GM19035 (cell line): ENCODE results near the gene NRG3.
"Not testable (repeated sequence)": the region's sequence is repeated elsewhere in the genome, so short reads cannot be mapped to it uniquely, and the experiment has no call there.

Experiments
- ATAC-seq: cut with Tn5 transposase; IDR thresholded peaks from one replicate; pipeline ENCODE4 v1.9.1; 2021; ENCODE audit not compliant: unreplicated experiment

The NRG3 gene

DNA sequence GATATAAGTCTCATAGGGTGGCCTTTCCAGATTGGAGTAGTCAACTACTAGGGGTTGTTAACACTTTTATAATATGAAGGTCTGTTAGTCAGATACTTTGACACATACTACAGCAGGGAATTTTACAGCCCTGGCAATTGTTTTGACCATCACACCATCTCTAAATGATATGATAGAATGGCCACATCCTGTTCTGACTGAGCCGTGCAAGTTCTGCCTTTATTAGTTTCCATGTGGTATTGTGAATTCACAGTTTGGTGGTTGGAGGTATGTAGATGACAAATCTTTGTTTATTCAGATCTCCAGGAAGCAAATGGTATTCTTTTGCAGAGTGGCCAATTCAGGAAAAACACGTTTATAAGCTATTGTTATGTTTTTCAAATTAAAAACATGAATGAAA lies 83.0 kb downstream of the NRG3 start:
- ATAC-seq: no peak

DNA sequence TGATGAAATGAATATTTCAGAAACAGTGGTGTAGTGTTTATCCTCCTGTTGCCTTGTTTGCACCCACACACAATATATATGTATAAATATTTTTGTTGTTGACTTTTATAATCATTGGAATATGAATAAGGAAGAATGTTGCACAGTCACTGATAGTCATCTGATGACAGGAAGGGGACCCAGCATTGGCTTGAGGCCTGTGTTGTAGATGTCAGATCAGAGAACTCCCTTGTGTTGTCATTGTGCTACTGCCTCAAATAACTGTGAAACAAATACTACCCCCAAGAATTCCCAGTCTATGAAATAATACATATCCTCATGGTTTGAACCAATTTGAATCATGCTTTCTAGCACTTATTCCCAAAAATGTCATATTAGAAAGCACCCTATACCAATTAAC lies 84.0 kb downstream of the NRG3 start:
- no peak for ATAC-seq

DNA sequence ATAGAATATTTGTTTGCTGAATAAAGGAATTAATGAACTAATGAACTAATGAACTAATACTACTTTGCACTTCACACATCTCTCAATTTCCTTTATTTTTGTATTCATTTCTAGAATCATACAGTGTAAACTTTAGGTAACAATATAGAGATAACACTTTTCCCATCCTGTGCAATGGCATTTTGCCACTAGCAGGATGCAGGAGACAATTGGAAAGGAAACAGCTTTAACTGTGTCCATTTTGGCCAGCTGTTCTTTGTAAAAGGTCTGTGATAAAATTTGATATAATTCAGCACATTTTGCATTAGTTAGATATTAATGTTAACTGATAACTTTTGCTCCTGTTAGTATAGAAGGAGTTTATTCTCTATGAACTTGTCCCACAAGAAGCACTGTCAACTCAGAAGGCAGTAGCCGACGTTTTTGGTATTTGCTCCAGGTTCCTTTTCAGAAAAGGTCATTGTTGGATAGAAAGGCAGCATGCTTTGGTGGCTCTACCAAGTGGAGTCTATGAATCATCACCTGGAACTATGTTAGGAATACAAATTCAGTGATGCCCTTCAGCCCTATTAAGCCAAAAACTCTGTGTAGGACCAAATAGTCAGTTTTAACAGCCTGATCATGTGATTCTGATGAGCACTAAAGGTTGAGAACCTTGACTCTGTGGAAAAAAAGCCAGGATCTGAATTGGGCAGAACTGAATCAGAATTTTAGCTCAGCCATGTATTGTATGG lies 86.6 kb downstream of the NRG3 start:
- ATAC-seq: no peak

DNA sequence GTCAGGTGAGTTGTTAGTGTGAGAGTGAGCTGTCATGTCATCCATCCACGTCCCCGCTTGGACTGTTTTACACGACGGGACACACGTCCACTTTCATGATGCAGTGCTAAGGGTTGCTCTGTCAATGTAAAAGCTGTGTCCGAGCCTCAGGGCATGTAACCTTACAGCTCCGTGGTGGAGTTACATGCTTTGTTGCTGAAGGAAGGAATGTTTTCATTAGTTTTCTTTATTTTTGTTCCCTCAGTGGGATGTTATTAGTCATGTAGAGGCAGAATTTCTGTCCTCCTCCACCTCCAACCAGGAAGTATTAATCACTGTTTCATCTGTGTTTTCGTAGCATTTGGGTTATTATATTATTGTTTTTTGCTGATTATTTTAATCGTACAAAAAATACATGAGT lies 88.6 kb downstream of the NRG3 start:
- ATAC-seq: no peak

DNA sequence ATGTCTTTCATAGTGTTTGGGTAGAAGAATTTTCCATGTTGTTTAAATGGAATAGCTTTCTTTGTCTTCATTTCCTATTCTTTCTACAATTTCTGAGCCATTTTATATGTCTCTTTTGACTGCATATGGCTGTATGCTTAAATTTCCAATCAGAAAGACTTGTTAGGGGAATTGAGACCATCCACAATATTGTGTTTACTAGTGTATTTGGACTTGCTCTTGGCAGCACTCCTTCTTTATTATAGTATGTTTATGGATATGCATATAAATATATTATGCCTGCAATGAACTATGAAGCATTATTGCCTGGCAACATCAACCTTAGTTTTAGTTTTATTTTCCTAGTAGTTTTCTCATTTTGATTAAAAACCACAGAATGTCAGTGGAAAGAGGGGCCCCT lies 92.7 kb downstream of the NRG3 start:
- no peak for ATAC-seq

DNA sequence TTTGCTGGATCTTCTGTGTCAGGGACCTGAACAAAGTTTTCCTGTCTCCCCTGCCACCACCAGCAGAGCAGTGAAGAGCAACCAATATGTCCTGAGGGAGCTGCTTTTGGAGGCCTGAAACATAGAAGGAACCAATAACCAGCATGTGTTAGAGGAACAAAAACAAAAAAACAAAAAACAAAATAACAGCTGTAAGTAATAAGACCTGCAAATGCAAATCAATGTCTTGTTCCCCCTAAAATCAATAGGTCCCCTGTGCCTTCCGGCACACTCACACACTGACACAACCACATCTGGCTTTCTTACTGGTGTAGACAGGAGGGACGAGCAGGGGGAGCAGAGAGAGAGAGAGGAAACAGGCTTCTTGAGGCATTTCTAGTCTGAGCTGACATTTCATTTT lies 94.1 kb downstream of the NRG3 start:
- ATAC-seq: no peak

DNA sequence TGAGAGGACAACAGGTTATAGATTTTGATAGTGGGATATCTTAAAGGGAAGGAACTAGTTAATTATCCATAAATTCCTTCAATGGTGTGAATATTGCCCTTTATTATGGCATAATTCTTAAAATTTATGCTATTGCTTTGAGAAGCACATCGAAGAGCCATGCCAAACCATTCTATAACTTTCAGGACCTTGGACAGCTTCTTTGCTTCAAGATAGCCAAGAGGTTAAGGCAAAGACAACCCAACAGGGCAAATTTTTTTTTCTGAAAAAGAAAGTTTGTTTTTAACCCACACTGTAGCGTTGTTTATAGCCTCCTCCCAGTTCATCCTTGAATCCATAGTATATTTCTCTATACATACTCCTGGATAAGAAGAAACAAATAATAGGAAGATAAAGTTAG lies 103.2 kb downstream of the NRG3 start:
- no peak for ATAC-seq

DNA sequence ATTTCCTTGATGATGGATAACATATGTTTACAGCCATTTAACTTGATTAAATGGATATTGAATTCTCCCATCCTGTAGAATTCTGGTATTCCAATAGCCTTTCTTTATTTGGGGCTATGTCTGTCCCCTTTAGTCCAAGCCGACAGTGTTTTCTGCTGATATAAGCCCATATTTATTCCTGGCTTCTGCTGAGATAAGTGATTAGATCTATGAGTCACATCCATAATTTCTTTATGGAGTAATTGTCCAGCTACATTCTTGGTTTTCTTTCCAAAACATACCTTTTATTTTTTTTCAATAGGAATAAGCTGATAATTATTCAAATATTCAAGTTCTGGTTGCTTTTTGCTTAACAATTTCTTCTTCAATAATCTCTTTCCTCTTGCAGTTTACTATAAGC lies 106.7 kb downstream of the NRG3 start:
- ATAC-seq: no peak

DNA sequence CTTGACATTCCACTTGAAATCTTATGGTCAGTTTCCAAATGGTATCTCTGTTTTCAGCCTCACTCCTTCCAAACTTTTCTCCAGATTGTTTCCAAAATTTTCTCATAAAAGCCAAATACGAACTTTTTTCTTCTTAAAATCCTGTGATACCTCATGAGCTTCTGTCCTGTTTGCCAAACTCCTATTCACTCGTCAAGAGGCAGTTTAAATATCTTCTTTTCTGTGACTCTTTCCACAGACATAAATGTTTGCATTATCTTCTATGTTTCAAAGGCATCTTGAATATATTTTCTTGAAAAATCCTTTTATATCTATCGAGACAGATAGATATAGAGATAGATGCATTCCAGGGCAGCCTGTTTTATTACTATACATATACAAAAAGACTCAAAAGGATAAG lies 109.4 kb downstream of the NRG3 start:
- ATAC-seq: no peak

DNA sequence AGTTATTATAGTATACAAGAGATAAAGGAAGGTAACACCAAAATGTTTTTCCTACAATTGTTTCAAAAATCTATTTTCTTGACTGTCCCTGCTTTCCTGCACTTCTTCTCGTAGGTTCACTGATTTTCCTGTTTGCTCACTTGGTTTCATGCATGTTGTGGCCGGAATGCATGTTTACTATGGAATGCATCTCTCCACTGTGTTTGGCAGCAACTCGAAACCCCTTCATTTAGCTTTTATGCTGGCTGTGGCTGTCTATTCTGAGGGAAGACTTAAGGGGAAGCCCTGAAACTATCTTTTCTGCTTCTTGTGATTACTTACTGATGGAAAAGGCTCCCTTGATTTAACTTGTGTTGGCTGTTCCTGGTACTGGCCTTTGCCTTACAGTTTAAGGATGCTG lies 120.3 kb downstream of the NRG3 start:
- no peak for ATAC-seq

DNA sequence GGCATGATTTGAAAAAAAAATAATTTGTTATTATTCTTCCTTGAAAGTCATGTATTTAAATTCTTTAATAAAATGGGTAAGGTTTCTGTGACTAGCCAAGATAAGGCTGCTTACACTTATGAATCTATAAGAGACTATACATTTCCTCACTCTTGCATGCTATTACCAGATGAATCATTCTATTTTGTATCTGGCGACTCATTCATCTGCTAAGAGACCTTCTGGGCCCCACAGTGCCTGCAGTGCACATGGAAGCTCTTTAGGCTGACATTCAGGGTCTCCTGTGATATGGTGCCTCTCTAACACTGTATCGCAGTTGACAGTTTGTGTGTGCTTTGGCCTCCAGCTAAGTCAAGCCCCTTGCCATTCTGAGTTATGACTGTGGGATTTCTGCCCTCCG lies 121.9 kb downstream of the NRG3 start:
- no peak for ATAC-seq

DNA sequence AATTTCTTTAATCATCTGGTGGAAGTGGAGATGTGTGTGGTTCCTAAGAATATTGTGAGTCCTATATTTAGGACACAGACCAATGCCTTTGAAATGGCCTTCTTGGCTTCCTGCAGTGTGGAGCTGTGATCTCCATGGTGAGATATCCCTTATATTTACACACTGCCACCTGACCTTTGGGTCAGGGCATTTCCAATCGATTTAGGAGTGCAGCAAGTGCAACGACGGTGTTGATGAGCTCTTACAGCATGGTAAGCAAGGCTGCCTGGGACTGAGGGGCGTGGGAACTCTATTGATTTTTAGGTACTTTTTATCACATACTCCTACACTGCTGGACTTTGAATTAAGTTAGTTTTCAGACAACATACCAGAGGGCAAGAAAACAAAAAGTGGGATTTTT lies 146.0 kb downstream of the NRG3 start:
- no peak for ATAC-seq

DNA sequence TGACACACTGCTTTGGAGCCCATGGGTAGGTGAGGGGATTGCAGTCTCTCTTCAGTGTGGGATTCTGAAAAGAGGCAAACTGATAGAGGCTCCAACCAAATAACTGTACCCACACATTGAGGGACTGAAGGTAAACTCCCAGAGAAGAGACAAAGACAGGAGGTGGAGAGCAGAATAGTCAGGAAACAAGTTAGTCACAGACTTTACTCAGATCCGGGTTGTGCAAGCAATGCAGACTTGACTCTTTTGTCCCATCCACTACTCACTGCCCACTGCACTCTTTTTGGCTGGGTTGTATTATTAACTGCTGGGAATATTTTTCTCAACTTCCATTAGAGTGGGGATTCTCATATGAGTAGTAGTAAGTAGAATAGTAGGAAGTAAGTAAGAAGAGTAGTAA lies 152.7 kb downstream of the NRG3 start:
- ATAC-seq: no peak

DNA sequence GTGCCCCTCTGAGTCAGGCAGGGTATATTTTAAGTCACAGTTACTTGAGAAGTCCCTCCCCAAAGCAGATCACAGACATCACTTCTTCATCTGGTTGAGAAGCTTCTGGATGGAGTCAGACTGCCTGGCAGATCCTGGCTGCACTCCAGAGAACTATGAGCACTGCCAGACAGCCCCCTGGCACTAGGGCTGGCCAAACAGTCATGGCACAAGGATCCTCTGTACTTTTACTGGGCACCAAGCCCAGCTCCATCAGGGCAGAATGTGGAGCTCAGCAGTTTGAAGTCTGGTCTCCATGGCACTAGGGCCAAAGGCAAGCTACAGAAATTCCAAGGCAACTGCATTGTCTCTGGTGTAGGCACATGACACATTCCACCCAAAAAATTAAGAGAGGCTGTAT lies 162.1 kb downstream of the NRG3 start:
- ATAC-seq: no peak

DNA sequence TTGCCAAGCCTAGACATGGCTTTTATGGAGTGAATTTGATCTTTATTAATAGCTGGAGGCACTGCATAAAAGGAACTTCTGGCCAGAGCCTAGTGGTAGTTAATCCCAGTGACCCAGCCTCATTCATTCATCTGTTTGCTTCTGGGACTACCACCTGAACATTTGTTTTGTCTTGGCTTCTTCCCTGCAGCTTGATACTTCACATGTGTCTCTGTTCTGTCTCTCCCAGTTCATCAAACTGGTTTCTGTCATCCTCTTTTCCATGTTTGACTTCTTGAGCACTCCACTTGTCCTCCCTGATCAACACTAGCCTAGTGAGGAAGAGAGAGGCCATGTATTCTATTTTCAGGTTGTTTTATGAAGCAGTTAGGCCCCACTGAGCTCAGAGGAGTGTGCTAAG lies 163.6 kb downstream of the NRG3 start:
- no peak for ATAC-seq

DNA sequence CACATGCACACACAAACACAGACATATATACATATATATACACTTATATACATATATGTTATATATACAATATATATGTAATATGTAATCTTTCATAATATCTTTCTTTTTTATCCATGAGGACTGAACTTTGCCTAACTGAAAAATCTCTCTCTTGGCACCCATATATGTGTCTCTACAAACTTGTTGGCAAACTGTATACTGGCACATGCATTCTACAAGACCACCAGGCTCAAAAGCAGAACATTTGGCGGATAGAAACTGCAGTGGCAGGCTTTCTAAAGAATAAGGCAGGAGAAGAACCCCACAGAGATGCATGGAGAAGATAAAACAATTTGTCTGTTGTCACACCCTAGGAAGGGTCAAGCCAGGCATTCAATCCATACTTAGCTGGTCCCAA lies 165.3 kb downstream of the NRG3 start:
- no peak for ATAC-seq

DNA sequence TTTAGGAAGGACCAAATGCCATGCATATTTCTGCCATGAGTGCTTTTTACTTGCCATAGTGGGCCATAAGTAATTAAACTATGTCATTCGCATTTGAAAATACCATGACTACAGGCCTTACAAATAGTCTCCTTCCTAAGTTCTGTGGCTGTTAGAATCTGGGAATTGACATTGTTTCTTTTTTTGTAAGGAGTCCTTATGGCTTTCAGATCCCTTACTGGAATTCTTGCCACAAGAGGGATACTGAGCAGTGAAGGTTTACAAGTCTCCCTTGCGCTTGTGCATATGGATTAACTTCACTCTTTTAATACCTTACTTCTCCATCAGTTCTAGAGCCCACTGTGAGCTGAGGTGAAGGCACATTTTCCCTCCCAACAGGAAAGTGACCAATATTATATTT lies 166.0 kb downstream of the NRG3 start:
- ATAC-seq: no peak

DNA sequence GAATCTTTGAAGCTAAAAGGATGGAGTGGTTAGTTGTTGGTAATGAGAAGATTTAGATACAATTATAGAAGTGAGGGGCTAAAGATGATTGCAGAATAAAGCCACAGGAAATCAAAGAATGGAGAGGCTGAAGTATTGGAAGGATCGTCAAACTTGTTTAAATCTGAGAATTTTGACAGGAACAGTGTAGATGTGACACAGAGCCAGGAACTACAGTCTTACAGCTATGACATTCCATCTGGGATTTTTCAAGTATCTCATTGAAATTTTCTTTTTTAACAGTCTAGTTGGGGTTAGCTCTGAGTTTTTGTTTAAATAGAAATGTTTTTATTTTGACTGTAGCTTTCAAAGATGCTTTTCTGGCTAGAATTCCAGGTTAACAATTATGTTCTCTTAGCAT lies 181.4 kb downstream of the NRG3 start:
- no peak for ATAC-seq

DNA sequence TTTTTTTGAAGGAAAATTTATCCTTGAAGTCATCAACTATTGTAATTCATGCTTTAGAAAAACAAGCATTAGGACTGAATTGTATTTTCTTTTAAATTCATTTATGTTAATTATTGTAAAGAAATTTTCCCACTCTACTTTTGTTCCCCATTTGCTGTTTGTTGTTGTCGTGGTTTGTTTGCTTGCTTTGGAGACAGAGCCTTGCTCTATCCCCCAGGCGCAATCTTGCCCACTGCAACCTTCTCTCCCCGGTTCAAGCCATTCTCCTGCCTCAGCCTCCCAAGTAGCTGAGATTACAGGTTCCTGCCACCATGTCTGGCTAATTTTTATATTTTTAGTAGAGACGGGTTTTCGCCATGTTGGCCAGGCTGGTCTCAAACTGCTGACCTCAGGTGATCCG lies 192.2 kb downstream of the NRG3 start:
- not testable (repeated sequence) for ATAC-seq

DNA sequence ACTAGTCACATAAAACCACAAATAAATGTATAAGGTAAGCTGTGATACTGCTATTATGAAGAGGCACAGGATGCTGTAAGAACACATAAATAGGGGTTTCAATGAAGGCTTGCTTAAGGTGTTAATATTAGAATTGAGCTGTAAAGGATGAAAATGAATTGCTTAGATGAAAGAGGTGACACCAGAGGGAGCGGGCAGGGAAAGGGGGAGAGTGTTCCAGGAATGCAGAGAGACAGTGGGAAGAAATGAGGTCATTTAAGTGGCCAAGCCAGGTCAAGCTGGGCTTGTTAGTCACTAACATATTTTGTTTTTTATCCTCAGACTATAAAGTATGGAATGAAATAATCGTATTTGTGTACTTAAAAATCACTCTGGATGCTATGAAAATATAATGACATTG lies 193.5 kb downstream of the NRG3 start:
- ATAC-seq: no peak

DNA sequence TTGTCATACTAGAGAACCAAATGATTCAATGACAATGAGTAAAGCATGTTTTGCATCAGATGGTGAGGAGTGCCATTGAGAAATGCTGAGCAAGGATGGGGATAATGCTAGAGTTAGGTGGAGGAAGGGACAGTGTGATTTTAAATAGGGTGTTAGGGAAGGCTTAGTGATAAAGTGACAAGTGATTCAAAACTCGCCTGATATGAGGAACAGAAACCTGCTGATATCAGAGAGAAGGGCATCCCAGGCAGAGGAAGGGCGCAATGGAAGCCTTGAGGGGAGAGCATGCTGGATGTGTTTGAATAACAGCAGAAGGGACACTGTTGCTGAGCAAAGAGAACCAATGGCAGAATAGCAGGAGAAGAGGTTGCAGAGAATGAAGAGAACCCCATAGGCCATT lies 196.2 kb downstream of the NRG3 start:
- no peak for ATAC-seq

DNA sequence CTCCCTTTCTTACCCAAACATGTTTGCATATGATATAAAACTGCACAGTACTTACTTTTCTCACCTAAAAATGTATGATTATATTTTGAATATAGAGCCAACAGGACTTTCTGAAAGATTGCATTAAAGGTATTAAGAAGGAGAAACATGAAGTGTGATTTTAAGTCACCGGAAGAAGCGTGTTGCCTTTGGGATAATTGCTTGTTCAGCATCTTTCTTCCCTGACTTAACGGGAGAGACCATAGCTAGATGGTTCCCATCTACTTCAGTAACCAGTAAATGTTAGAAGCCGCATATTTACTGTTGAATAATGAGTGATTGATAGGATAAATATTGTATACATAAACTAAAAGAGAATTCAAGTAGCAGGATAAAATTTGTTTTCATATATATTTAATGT lies 197.1 kb downstream of the NRG3 start:
- ATAC-seq: no peak

DNA sequence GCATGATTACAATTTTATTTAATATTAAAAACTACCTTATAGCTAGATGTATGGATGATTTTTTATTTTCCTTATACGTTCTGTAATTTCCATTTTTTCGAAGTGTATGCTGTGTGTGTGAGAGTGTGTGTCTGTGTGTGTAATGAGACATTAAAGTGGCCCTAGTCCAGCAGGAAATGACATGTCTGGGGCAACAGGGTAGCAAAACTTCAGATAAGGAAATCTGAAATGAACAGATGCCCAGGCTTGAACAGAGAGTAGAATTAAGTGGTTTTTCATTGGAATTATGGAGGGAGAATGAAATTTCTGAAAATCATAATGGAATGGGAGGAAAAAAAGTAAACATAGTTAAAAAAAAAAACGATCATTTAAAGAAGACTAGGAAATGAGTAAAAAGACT lies 200.6 kb downstream of the NRG3 start:
- no peak for ATAC-seq

DNA sequence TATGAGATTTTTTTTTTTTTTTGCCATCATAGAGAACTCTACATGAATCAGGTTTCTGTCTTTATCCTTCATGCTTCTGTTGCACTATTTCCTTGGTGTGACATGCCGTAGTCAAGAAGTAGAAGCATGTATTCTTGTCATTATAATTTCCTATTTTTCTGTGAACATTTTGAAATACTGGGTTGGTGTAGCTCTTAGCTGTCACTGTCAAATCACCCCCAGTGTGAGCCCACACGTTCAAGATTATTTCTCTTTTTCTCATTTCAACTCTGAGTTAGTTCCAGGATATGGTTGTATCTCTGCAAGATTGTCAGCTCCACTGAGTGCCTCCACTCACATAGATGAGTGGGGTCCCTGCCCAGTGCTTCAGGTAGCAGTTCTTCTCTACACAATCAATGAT lies 209.5 kb downstream of the NRG3 start:
- no peak for ATAC-seq
